ENCODE data around the gene NSF. TPM values are rescaled to one million over a fixed set of nuclear protein-coding genes. Genes with fewer than 3 reads are reported as not detected.

The NSF gene
- total RNA-seq, 4 donors from 2014 or later, result 15.6 to 22.9 (median 19.0) TPM

DNA sequence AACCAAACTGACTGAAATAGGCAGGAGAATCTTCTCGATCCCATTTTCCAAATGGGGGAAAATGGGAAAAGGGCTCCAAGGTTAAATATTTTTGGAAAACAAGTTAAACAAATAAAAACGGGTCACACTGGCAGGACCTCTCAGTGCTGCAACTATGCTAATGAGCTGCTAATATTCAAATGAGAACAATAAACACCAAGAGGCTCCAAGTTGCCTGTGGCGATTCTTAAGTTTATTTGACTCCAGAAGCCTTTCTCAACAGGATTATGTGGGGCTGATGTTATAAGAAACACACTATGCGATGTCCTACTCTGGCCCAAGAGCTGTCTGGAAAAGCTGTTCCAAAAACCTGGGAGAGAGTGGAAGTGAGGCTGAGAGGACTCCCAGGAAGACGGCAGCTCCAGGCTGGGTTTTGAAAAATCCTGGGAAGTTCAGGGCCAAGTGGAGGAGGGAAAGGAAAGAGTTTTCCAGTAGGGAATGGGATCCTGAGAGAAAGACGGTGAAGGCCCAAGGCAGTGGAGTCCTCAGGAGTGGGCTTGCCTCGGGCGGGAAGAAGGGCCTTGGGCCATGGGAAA is 206.6 kb downstream of the NSF start:
- 66 to 67% methylated on average over 4 to 8 of the region's 8 CpGs for WGBS, 2 donors (ENCODE audit: low coverage in 1 of 2)
- Histone ChIP-seq H3K27ac (no peak overlapping the region), H3K27me3 (peaks cover 43% of the 10 kb centered on the region), H3K36me3 (no peaks in the 10 kb centered on the region), H3K4me1 (no peaks in the 10 kb centered on the region), H3K9me3 (no peaks in the 10 kb centered on the region), H3K4me3 (no peak overlapping the region)
- ATAC-seq, result no peak
- TF ChIP-seq POLR2A (IDR thresholded peaks at IDR 0.05) (no peak), CTCF (IDR thresholded peaks at IDR 0.05) (no peak), EP300 (IDR thresholded peaks at IDR 0.05) (no peak), POLR2AphosphoS5 (IDR thresholded peaks at IDR 0.05) (no peak)

DNA sequence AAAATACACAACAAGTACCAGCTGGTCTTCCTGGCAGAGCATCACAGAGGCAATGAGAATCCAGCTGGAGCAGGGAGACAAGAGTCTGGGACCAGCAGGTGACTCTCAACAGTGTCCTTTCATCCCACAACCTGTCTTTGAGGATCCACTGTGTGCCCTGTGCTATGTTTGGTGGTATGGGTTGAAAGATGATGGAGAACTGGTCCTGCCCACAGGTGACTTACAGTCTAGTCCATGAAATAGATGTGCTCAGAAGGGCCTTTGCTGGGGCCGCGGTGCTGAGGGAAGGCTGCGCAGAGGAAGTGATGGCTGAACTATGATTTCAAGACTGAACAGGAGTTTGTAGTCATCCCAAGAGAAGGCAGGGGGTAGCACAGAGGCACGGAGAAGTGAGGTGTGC is 210.1 kb downstream of the NSF start:
- no peak overlapping the region for H3K27ac ChIP-seq
- TF ChIP-seq POLR2A (IDR thresholded peaks at IDR 0.05) (no peak), CTCF (IDR thresholded peaks at IDR 0.05) (no peak), EP300 (IDR thresholded peaks at IDR 0.05) (no peak), POLR2AphosphoS5 (IDR thresholded peaks at IDR 0.05) (no peak)
- H3K27me3 ChIP-seq, result peaks cover 26% of the 10 kb centered on the region
- no peak overlapping the region for H3K4me3 ChIP-seq
- no peak for ATAC-seq
- no peaks in the 10 kb centered on the region for H3K36me3 ChIP-seq
- no peaks in the 10 kb centered on the region for H3K9me3 ChIP-seq
- no peaks in the 10 kb centered on the region for H3K4me1 ChIP-seq
- 92 to 93% methylated on average over 2 to 4 of the region's 4 CpGs for WGBS, 2 donors (ENCODE audit: low coverage in 1 of 2)

- H3K4me1 ChIP-seq, result no peaks in the 10 kb centered on the region
- TF ChIP-seq POLR2A (IDR thresholded peaks at IDR 0.05) (no peak), CTCF (IDR thresholded peaks at IDR 0.05) (no peak)
- H3K9me3 ChIP-seq, result no peaks in the 10 kb centered on the region
- no peaks in the 10 kb centered on the region for H3K36me3 ChIP-seq
- no peak overlapping the region for H3K27ac ChIP-seq
- WGBS, 2 donors (ENCODE audit: low coverage in 1 of 2), result 49 to 67% methylated on average over 3 of the region's 7 CpGs
- H3K4me3 ChIP-seq, result no peak overlapping the region
- H3K27me3 ChIP-seq, result peaks cover 20% of the 10 kb centered on the region
- ATAC-seq, result no peak
These were observed 212.3 kb downstream of the NSF start for GRCh38 chr17:46802800-46803199.

DNA sequence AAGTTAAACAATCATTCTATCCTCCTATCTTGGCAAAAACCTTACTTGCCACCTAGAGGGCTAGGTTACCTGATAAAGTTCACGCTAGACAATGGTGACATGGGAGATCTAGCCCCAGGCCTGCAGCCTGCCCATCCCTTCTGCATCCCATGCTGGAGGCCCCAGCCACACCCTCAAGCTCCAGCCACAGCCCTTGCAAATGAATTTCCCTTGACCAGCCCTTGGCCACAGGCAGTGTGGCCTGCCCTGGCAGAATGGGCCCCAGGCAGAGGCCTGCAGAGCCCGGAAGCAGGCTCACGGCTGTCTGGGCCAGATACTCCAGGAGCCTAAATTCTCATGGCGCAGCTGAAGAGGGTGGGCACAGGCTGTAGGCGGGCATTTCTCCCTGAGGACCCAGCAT is 213.1 kb downstream of the NSF start:
- Histone ChIP-seq H3K4me1 (no peaks in the 10 kb centered on the region), H3K27ac (no peak overlapping the region), H3K27me3 (peaks cover 20% of the 10 kb centered on the region), H3K4me3 (no peak overlapping the region), H3K36me3 (no peaks in the 10 kb centered on the region), H3K9me3 (no peaks in the 10 kb centered on the region)
- ATAC-seq, result no peak
- WGBS, 2 donors (ENCODE audit: low coverage in 1 of 2), result 82% methylated on average over 1 of the region's 5 CpGs; no CpG with 5 or more reads in 1 of the 2 donors
- TF ChIP-seq CTCF (IDR thresholded peaks at IDR 0.05) (no peak), EP300 (IDR thresholded peaks at IDR 0.05) (no peak), POLR2AphosphoS5 (IDR thresholded peaks at IDR 0.05) (no peak), POLR2A (IDR thresholded peaks at IDR 0.05) (no peak)

GRCh38 chr17:46805771-46806170 is 215.3 kb downstream of the NSF start:
- no peak overlapping the region for H3K4me3 ChIP-seq
- no peaks in the 10 kb centered on the region for H3K4me1 ChIP-seq
- peaks cover 19% of the 10 kb centered on the region for H3K27me3 ChIP-seq
- no peak for ATAC-seq
- no peak overlapping the region for H3K27ac ChIP-seq
- 87 to 93% methylated on average over 5 to 6 of the region's 6 CpGs for WGBS, 2 donors (ENCODE audit: low coverage in 1 of 2)
- H3K36me3 ChIP-seq, result no peaks in the 10 kb centered on the region
- H3K9me3 ChIP-seq, result no peaks in the 10 kb centered on the region
- TF ChIP-seq POLR2A (IDR thresholded peaks at IDR 0.05) (no peak), CTCF (IDR thresholded peaks at IDR 0.05) (no peak), POLR2AphosphoS5 (IDR thresholded peaks at IDR 0.05) (no peak), EP300 (IDR thresholded peaks at IDR 0.05) (no peak)

Data from gastroesophageal sphincter (tissue), 4 donors.